Stimulated activated effector memory CD8-positive, alpha-beta T cell treated with anti-CD3 and anti-CD28 coated beads, Interleukin-12 subunit alpha, Interleukin-12 subunit beta, amount 100 ng/mL, for 72 hours (primary cell): Measurements from ENCODE around the gene RPP14.
"Not testable (repeated sequence)": the region's sequence is repeated elsewhere in the genome, so short reads cannot be mapped to it uniquely, and the experiment has no call there.

ENCODE experiments used
- ATAC-seq: fragments of 150-1000 bp; cut with Tn5 transposase; 2 replicates; pipeline ENCODE4 v1.10.0; 2021
- DNase-seq, 2 donors: peaks; one replicate each; pipeline ENCODE4 v3.0.0; 2021 to 2022; ENCODE audit warnings: low spot score in 2 of 2
- H3K27ac Mint-ChIP-seq: one replicate; pipeline ENCODE4 v1.8.0; 2022; ENCODE audit warnings: mild to moderate bottlenecking, mixed read lengths
- H3K36me3 Mint-ChIP-seq: one replicate; pipeline ENCODE4 v1.8.0; 2022; ENCODE audit warnings: mild to moderate bottlenecking, mixed read lengths
- H3K4me1 Mint-ChIP-seq: one replicate; pipeline ENCODE4 v1.8.0; 2022; ENCODE audit warnings: mixed read lengths
- H3K4me3 Mint-ChIP-seq: one replicate; pipeline ENCODE4 v1.8.0; 2022; ENCODE audit warnings: mild to moderate bottlenecking, mixed read lengths
- H3K9me3 Mint-ChIP-seq: one replicate; pipeline ENCODE4 v1.8.0; 2022; ENCODE audit warnings: mixed read lengths

The RPP14 gene

DNA sequence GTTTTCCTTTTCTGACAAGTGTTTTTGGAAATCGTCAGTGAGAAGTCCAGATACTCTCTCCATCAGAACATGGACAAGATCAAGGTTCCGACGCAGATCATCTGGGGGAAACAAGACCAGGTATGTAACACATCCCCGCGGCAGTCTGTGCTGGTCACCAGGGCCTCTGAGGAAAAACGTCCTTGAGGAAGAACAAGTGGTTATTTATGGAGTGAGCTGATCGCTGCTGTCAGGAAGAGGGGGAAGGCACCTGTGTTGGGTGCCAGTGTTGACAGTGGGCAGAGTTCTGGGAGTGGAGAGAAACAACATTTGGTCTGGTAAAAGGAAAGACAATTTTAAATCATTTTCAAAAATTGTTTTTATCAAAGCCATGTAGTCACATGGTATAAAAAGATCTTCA is 20.7 kb upstream of the RPP14 start:
- Mint-ChIP-seq H3K27ac (no peak overlapping the region), H3K4me1 (no peaks in the 10 kb centered on the region), H3K36me3 (peaks cover 16% of the 10 kb centered on the region), H3K4me3 (no peak overlapping the region), H3K9me3 (no peaks in the 10 kb centered on the region)
- no peak for DNase-seq
- ATAC-seq, result no peak

DNA sequence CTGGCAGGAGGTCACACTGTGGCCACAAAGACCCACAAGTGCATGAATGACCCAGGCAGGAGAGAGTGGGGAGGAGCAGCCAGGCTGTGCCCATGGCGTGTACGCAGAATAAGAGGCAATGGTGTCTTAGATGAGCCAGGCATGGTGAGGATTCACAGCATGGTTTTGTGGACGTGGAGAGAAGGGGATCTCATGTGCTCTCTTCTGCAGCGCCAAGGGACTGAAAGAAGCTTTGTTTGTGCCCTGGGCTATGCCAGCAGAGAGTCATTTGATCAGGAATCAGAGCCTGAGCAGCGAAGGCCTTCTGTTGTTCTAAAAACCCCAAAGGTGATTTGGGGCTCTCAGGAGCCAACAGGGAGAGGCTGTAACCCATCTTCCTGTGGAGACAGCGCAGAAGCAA is 18.7 kb upstream of the RPP14 start:
- H3K4me1 Mint-ChIP-seq, result no peaks in the 10 kb centered on the region
- H3K27ac Mint-ChIP-seq, result no peak overlapping the region
- DNase-seq (no peak), ATAC-seq (no peak)
- H3K36me3 Mint-ChIP-seq, result peaks cover 16% of the 10 kb centered on the region
- H3K9me3 Mint-ChIP-seq, result no peaks in the 10 kb centered on the region
- no peak overlapping the region for H3K4me3 Mint-ChIP-seq

DNA sequence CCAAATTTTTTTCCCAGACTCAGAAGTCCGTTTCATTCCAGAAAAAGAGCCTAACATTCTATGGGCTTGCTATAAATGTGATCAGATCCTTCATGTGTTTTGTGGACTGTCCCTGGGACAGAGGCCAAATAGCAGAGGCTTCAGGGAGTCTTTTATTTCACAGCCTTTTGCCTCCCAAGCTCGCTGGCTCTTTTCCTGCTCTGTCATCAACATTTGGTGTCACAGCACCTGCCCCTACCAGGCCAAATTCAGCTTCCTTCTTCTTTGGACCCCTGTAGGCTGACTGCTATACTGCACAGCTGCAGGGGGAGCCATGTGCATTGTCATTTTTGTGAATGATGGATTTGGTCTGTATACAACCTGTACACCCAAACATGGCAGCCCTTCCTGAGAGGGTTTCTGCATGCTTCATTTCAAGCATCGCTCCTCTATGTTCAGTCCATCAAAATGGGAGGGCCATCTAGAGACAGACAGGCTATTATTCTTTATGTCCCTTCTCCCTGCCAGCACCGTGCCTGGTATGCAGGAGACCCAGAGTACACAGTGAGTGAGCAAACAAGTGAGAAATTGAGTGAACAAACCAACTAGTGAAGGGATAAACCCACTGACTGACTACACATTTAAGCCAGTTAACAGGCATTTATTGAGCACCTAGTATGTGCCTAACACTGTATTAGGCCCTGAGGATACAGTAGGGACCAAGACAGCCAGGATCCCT is 17.9 kb upstream of the RPP14 start:
- H3K4me1 Mint-ChIP-seq, result no peaks in the 10 kb centered on the region
- H3K4me3 Mint-ChIP-seq, result no peak overlapping the region
- DNase-seq, result no peak
- peak; percentile 43 for ATAC-seq
- no peak overlapping the region for H3K27ac Mint-ChIP-seq
- no peaks in the 10 kb centered on the region for H3K9me3 Mint-ChIP-seq
- H3K36me3 Mint-ChIP-seq, result peaks cover 16% of the 10 kb centered on the region

DNA sequence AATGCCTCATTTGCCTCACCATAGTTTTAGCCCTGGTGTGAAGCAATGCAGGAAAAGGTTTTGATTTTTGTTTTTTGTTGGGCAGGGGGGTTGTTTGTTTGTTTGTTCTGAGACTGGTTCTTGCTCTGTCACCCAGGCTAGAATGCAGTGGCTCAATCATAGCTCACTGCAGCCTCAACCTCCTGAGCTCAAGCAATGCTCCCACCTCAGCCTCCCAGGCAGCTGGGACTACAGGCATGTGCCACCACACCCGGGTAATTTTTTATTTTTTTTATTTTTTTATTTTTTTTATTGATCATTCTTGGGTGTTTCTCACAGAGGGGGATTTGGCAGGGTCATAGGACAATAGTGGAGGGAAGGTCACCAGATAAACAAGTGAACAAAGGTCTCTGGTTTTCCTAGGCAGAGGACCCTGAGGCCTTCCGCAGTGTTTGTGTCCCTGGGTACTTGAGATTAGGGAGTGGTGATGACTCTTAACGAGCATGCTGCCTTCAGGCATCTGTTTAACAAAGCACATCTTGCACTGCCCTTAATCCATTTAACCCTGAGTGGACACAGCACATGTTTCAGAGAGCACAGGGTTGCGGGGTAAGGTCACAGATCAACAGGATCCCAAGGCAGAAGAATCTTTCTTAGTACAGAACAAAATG is 17.0 kb upstream of the RPP14 start:
- not testable (repeated sequence) for H3K4me1 Mint-ChIP-seq, DNase-seq, ATAC-seq, H3K27ac Mint-ChIP-seq, H3K4me3 Mint-ChIP-seq, H3K9me3 Mint-ChIP-seq
- H3K36me3 Mint-ChIP-seq, result peaks cover 16% of the 10 kb centered on the region

DNA sequence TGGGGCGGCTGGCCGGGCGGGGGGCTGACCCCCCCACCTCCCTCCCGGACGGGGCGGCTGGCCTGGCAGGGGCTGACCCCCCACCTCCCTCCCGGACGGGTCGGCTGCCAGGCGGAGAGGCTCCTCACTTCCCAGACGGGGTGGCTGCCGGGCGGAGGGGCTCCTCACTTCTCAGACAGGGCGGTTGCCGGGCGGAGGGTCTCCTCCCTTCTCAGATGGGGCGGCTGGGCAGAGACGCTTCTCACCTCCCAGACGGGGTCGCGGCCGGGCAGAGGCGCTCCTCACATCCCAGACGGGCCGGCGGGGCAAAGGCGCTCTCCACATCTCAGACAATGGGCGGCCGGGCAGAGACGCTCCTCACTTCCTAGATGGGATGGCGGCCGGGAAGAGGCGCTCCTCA is 15.6 kb upstream of the RPP14 start:
- not testable (repeated sequence) for ATAC-seq, H3K4me1 Mint-ChIP-seq, H3K4me3 Mint-ChIP-seq, DNase-seq, H3K9me3 Mint-ChIP-seq, H3K36me3 Mint-ChIP-seq, H3K27ac Mint-ChIP-seq

DNA sequence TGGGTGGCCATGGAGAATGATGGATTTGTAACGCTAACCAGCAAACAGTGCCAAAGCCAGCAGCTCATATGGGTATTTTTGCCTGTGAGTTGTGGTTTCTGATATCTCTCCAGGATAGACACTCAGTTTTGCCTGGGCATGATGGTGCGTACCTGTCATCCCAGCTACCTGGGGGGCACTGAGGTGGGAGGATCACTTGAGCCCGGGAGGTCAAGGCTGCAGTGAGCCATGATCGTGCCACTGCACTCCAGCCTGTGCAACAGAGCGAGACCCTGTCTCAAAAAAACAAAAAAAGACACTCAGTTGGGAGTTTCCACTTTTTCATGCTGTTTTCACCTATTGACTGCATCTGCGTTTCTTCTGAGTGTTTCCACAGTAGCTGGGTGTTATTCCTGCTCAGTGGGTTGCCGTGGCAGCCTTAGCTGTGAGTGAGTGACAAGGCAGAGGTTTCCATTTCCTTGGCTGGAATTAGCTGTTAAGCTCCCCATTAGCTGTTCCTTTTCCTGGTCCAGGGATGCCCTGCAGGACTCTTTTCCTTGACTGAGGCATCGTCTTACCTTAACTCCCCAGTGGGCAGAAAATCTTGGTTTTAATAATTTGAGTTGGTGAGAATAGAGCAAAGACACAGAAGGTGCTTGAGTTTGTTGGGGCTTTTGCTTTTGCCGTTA is 14.2 kb upstream of the RPP14 start:
- no peak for ATAC-seq
- Mint-ChIP-seq H3K4me1 (no peaks in the 10 kb centered on the region), H3K4me3 (no peak overlapping the region), H3K27ac (no peak overlapping the region), H3K9me3 (peaks cover 5% of the 10 kb centered on the region), H3K36me3 (peaks cover 3% of the 10 kb centered on the region)
- no peak for DNase-seq

DNA sequence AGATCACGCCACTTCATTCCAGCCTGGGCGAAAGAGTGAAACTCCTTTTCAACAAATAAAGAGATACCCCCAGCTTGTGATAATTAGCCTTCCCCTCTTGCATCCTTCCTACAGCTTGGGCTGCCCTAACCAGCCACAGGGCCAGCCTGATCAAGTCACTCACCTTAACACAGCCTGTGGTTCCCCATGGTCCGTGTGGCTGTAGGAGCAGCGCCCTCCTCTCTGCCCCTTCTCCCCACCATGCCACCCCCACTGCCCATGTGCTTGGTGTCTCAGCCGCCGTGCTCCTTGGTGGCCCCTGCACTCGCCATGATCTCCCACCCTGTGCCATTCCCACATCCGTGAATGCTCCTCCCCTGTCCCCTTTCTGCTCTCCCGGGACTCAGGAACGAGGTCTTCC is 13.2 kb upstream of the RPP14 start:
- H3K9me3 Mint-ChIP-seq, result peaks cover 5% of the 10 kb centered on the region
- no peaks in the 10 kb centered on the region for H3K36me3 Mint-ChIP-seq
- H3K4me3 Mint-ChIP-seq, result no peak overlapping the region
- no peak overlapping the region for H3K27ac Mint-ChIP-seq
- DNase-seq, result no peak
- no peak for ATAC-seq
- H3K4me1 Mint-ChIP-seq, result no peaks in the 10 kb centered on the region

DNA sequence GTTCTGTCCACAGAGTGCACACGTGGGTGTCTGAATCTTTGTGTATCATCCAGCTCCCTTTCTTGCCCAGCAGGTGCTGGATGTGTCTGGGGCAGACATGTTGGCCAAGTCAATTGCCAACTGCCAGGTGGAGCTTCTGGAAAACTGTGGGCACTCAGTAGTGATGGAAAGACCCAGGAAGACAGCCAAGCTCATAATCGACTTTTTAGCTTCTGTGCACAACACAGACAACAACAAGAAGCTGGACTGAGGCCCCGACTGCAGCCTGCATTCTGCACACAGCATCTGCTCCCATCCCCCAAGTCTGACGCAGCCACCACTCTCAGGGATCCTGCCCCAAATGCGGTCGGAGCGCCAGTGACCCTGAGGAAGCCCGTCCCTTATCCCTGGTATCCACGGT is 12.5 kb upstream of the RPP14 start:
- Mint-ChIP-seq H3K4me3 (no peak overlapping the region), H3K27ac (no peak overlapping the region), H3K9me3 (peaks cover 5% of the 10 kb centered on the region), H3K4me1 (no peaks in the 10 kb centered on the region), H3K36me3 (no peaks in the 10 kb centered on the region)
- no peak for ATAC-seq
- DNase-seq, result no peak

DNA sequence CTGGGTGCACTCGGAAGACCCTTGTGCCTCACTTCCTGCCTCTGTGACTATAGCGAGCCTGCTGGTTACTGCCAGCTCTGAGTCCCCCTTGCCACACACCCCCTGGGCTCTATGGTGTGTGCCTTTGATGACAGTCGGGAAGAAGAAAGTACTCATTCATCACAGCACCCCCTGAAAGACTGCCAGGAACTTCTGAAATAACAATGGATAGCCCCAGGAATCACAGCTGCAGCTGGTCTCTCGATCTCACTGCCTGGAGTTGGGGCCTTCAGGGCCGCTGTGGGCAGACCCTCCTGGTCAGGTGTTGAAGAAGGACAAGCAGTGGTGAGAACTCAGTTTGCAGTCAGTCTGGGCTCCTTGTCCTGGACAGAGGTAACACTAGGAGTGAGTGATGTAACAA is 9.8 kb upstream of the RPP14 start:
- Mint-ChIP-seq H3K36me3 (no peaks in the 10 kb centered on the region), H3K4me3 (no peak overlapping the region), H3K4me1 (no peaks in the 10 kb centered on the region), H3K9me3 (peaks cover 5% of the 10 kb centered on the region), H3K27ac (no peak overlapping the region)
- no peak for DNase-seq
- ATAC-seq, result no peak

DNA sequence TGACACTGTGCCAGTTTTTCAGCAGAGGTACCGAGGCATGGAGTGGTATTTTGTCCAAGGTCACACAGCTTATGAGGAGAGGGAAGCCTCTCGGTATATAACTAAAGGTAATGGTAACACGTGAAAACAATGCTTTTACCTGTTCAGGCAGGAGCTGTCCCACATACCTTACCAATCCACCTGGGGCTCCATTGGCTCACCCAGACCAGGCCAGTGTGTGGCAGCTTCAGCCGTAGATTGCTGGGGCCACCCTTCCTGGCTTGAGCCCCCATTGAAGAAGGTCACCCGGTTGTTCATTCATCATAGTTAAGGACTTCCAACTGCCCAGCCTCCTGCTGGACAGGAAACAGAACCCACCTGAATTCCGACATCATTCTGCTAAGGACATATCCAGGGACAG is 9.2 kb upstream of the RPP14 start:
- no peak for DNase-seq
- H3K36me3 Mint-ChIP-seq, result no peaks in the 10 kb centered on the region
- no peak for ATAC-seq
- no peak overlapping the region for H3K27ac Mint-ChIP-seq
- H3K4me1 Mint-ChIP-seq, result no peaks in the 10 kb centered on the region
- H3K9me3 Mint-ChIP-seq, result peaks cover 5% of the 10 kb centered on the region
- no peak overlapping the region for H3K4me3 Mint-ChIP-seq

DNA sequence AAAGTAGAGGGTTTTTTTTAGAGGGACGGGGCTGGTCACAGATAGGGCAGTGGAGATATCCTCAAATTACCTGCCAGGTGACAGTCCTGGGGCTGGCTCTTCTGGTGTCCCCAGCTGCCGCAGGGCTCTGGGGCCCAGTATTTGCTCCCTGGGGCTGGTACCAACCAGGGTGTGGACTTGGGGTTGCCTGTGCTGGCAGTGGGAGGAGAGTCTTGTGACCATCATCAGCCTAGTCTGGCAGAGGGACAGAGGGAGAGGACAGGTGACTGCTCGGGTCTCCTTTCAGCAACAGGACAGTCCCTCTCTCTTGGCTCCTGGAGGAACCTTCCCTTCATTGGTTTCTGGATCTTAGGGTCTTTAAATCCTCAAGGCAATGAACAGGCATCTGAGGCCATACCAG is 7.9 kb upstream of the RPP14 start:
- Mint-ChIP-seq H3K4me1 (no peaks in the 10 kb centered on the region), H3K9me3 (peaks cover 5% of the 10 kb centered on the region), H3K27ac (no peak overlapping the region), H3K36me3 (no peaks in the 10 kb centered on the region), H3K4me3 (no peak overlapping the region)
- DNase-seq, result no peak
- ATAC-seq, result no peak

DNA sequence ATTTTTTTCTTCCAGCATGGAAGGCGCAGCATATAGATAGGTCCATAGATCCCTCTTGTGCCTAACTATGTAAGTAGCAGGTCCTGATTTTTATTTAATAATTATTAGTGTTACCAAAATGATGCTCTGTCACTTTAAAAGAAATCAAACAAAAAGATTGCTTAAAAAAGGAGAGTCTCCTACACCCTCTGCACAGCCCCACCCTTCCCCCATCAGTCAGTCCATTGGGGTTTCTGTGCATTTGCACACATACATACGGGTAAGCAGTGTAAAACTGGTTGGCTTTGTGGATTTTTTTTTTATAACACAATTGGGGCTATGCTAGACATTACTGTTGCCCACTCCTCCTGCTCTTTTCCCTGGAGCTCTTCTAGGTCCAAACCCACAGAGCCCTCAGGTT is 7.0 kb upstream of the RPP14 start:
- H3K27ac Mint-ChIP-seq, result no peak overlapping the region
- DNase-seq (no peak), ATAC-seq (no peak)
- no peaks in the 10 kb centered on the region for H3K4me1 Mint-ChIP-seq
- no peak overlapping the region for H3K4me3 Mint-ChIP-seq
- H3K36me3 Mint-ChIP-seq, result no peaks in the 10 kb centered on the region
- peaks cover 5% of the 10 kb centered on the region for H3K9me3 Mint-ChIP-seq

DNA sequence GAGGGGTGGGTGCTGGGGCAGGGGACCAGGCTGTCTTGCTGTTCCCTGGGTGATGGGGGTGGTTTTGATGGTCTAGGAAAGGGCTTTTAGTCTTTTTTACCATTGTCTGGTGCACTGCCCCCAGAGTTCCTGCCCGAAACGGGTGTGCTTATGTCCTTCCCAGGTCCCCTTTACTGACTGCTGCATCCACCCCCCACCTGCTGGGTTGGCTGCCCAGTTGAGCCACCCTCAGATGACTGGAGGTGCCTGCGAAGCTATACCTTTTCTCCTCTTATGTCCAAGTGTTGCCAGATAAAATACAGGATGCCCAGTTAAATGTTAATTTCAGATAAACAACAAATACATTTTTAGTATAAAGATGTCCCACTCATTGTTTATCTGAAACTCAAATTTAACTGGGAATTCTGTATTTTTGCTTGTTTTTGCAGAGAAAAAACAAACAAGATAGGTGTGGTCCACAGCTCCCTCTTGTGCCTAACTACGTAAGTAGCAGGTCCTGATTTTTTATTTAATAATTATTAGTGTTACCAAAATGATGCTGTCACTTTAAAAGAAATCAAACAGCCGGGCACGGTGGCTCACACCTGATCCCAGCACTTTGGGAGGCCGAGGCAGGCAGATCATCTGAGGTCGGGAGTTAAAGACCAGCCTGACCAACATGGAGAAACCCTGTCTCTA is 6.1 kb upstream of the RPP14 start:
- ATAC-seq (no peak), DNase-seq (no peak)
- Mint-ChIP-seq H3K36me3 (no peaks in the 10 kb centered on the region), H3K9me3 (peaks cover 5% of the 10 kb centered on the region), H3K4me3 (no peak overlapping the region), H3K4me1 (no peaks in the 10 kb centered on the region), H3K27ac (no peak overlapping the region)

DNA sequence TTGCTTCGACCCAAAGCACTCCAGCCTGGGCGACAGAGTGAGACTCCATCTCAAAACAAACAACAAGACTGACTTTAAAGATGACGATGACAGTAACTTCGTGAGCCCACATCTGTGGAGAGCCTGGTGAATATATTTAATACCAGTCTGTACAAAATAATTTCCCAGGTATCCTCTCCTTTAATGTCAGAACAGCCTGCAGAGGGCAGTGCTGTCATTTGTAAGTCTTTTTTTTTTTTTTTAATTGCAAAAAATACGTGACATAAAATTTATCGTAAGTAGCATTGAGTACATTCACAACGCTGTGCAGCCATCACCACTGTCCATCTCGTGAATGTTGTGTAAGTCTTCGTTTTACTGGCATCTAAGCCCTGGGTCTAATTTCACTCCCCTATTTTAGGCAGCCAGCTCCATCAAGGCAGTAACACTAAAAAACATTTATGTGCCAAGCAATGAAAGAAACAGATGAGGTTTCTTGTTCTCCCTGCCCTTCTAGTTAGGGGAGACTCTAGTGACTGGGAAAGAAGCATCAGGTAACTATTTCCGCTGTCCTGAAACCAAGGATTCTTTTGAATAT is 1.7 kb downstream of the RPP14 start:
- Mint-ChIP-seq H3K27ac (peak overlapping the region; percentile 99), H3K9me3 (no peaks in the 10 kb centered on the region), H3K4me3 (peak overlapping the region; percentile 93), H3K36me3 (peaks cover 66% of the 10 kb centered on the region), H3K4me1 (peaks cover 34% of the 10 kb centered on the region)
- DNase-seq (peak in 1 of 2 donors; percentile 54), ATAC-seq (no peak)

DNA sequence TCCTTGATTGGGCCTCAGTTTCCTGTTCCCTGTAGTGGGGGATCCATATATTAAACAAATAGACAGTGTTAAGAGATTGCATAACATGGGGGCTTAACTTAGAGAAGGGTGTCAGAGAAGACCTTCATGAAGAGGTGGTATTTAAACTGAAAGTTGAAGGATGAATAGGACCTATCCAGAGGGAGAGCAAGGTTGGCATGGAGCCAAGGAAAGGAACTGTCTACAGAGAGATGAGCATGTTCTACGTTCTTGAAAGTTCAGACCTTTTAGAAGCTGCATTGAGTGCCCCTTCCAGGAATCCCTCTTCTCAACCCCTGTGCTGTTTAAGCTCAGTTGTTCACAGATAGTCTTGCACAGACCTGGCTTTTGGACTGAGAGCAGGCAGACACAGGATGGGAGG is 2.7 kb downstream of the RPP14 start:
- Mint-ChIP-seq H3K4me3 (no peak overlapping the region), H3K27ac (peak overlapping the region; percentile 85), H3K4me1 (peaks cover 34% of the 10 kb centered on the region)

More for the DNA sequence above, 2.7 kb downstream of the RPP14 start:
- DNase-seq (no peak), ATAC-seq (no peak)
- Mint-ChIP-seq H3K36me3 (peaks cover 76% of the 10 kb centered on the region), H3K9me3 (no peaks in the 10 kb centered on the region)
